Measurements from ENCODE around the gene EPB41. TPM values are rescaled to one million over a fixed set of nuclear protein-coding genes. Genes with fewer than 3 reads are reported as not detected.

Gene EPB41
- total and polyA plus RNA-seq, 2 of the 4 experiments (the other 2 are of a cell fraction), result 4.6 to 10.0 TPM

GRCh38 chr1:28934676-28935075 lies 20.3 kb downstream of the EPB41 start:
- Histone ChIP-seq H3K4ac (ENCODE audit: low read depth, low read length) (no peak overlapping the region), H2BK120ac (ENCODE audit: low read depth, low read length) (no peak overlapping the region), H3K79me1 (ENCODE audit: low read depth in 1 of 2, low read length in 2 of 2) (no peaks in the 10 kb centered on the region), H3K18ac (ENCODE audit: low read depth, low read length) (no peak overlapping the region), H4K5ac (ENCODE audit: low read depth, low read length) (no peak overlapping the region), H3K9me3 (ENCODE audit: control insufficient read depth, insufficient read depth, low read length) (no peaks in the 10 kb centered on the region), H3K27ac (ENCODE audit: insufficient read depth, low read length) (no peak overlapping the region), H3K27me3 (ENCODE audit: control insufficient read depth, insufficient read depth, low read length) (no peaks in the 10 kb centered on the region), H3K4me2 (ENCODE audit: low read depth, low read length) (no peak overlapping the region), H3K36me3 (ENCODE audit: control insufficient read depth, insufficient read depth, low read length) (no peaks in the 10 kb centered on the region), H3K56ac (ENCODE audit: extremely low read depth, insufficient read depth, low read length) (no peak overlapping the region), H3K4me1 (ENCODE audit: control insufficient read depth, insufficient read depth, low read length) (no peaks in the 10 kb centered on the region), H4K20me1 (ENCODE audit: insufficient read depth, low read length) (no peaks in the 10 kb centered on the region), H4K8ac (ENCODE audit: low read depth in 2 of 2, low read length in 2 of 2) (no peak overlapping the region), H2AFZ (replicated peaks; ENCODE audit: low read length, poor library complexity) (no peak overlapping the region), H2BK5ac (ENCODE audit: low read depth, low read length, poor library complexity, severe bottlenecking) (no peak overlapping the region), H2BK20ac (ENCODE audit: low read depth, low read length) (no peak overlapping the region), H2AK5ac (ENCODE audit: low read depth, low read length) (no peak overlapping the region), H2AK9ac (replicated peaks; ENCODE audit: low read depth, low read length, poor library complexity) (no peak overlapping the region), H3K23ac (ENCODE audit: low read depth, low read length) (no peak overlapping the region), H3K9ac (ENCODE audit: low read depth, low read length) (no peak overlapping the region), H4K91ac (ENCODE audit: insufficient read depth, low read depth, low read length) (no peak overlapping the region), H3K4me3 (ENCODE audit: insufficient read depth, low read depth, low read length) (no peak overlapping the region), H3K14ac (replicated peaks; ENCODE audit: low read depth, low read length) (no peak overlapping the region), H2BK15ac (ENCODE audit: low read depth, low read length) (no peak overlapping the region), H3K9me1 (ENCODE audit: insufficient read depth, low read length) (no peaks in the 10 kb centered on the region)
- 80% methylated on average over 1 of the region's 5 CpGs; no CpG with 5 or more reads in 1 of the 2 experiments for WGBS, 2 experiments (ENCODE audit: extremely low coverage in 2 of 2, insufficient read length in 1 of 2)
- intact Hi-C loops (cut with micrococcal nuclease), result no loop called here
- ChIA-PET CTCF (no interaction called here), POLR2A (ENCODE audit: unreplicated experiment) (no interaction called here)
- dilution Hi-C loops (cut with HindIII; ENCODE audit: low sequenced_read_pairs, unreplicated experiment), result no loop called here
- TF ChIP-seq CTCF (conservative IDR thresholded peaks at IDR 0.05; ENCODE audit: low read depth, low read length), result no peak
- BruUV-seq (replicated peaks), result no TSS peak
- in situ Hi-C loops (cut with MboI; ENCODE audit: low sequenced_read_pairs), result no loop called here
- ATAC-seq (ENCODE audit: low read depth) (no peak), DNase-seq (peak; percentile 19)

All from IMR-90 (cell line).